HUES64 (cell line): ENCODE measurements around the gene WASHC2A. TPM values are rescaled to one million over a fixed set of nuclear protein-coding genes. Genes with fewer than 3 reads are reported as not detected.
A peak's percentile ranks its signal among the peaks of the same experiment; 100 is the strongest.
"Not testable (repeated sequence)": the region's sequence is repeated elsewhere in the genome, so short reads cannot be mapped to it uniquely, and the experiment has no call there.

Source experiments
- H3K27ac ChIP-seq: 2 replicates; pipeline ENCODE4 v1.7.0; 2013; ENCODE audit warnings: low read depth, low read length, inconsistent platforms
- H3K27me3 ChIP-seq: 2 replicates; pipeline ENCODE4 v1.6.1; 2013; ENCODE audit warnings: mild to moderate bottlenecking, low read length; ENCODE audit not compliant: insufficient read depth
- H3K36me3 ChIP-seq: 2 replicates; pipeline ENCODE4 v1.6.1; 2013; ENCODE audit warnings: mild to moderate bottlenecking, low read length; ENCODE audit not compliant: insufficient read depth
- H3K4me1 ChIP-seq: 2 replicates; pipeline ENCODE4 v1.6.1; 2013; ENCODE audit warnings: mild to moderate bottlenecking, low read length, moderate library complexity; ENCODE audit not compliant: insufficient read depth
- H3K4me3 ChIP-seq: 2 replicates; pipeline ENCODE4 v1.5.1; 2013; ENCODE audit warnings: mild to moderate bottlenecking, low read length, moderate library complexity
- H3K9ac ChIP-seq: 2 replicates; pipeline ENCODE4 v1.6.1; 2013; ENCODE audit warnings: mild to moderate bottlenecking, low read depth, low read length
- H3K9me3 ChIP-seq: 2 replicates; pipeline ENCODE4 v1.6.1; 2013; ENCODE audit warnings: low read depth, low read length; ENCODE audit not compliant: insufficient read depth
- WGBS: fragments of 150-250, 120-280 bp; methylation state at CpG from one replicate; pipeline ENCODE4 v1.1.7; 2013; ENCODE audit warnings: missing lambda C conversion rate; 5-methylcytosine and 5-hydroxymethylcytosine counted together
- polyA plus RNA-seq, 2 experiments: library from polyadenylated mRNA; stranded (reverse); fragments of 50-300 nt; gene quantifications; one replicate each; pipeline ENCODE4 v1.2.3, GENCODE V29; 2013

WASHC2A gene
- polyA plus RNA-seq (2013, experiment 1 of 2), result 20.2 TPM
- 21.5 TPM for polyA plus RNA-seq (2013, experiment 2 of 2)

GRCh38 chr10:50067546-50068351 is at the start of gene WASHC2A:
Gene WASHC2A, plus strand, starts transcription at chr10:50067954. Its CDS starts 52 bp downstream, at chr10:50068006.
- H3K4me3 ChIP-seq, result peak within 1 kb of the TSS; percentile 86
- not testable (repeated sequence) for H3K27ac ChIP-seq, H3K36me3 ChIP-seq, H3K4me1 ChIP-seq, H3K9me3 ChIP-seq, H3K27me3 ChIP-seq
- WGBS, result under 1% methylated on average over 51 of the region's 73 CpGs
- peak within 1 kb of the TSS; percentile 75 for H3K9ac ChIP-seq

GRCh38 chr10:50019279-50019678 is 48.5 kb upstream of the WASHC2A start:
- H3K36me3 ChIP-seq, H3K9ac ChIP-seq, H3K27me3 ChIP-seq, H3K9me3 ChIP-seq, H3K27ac ChIP-seq, H3K4me3 ChIP-seq, H3K4me1 ChIP-seq: not testable (repeated sequence)
- 87% methylated on average over 3 of the region's 3 CpGs for WGBS

- H3K36me3 ChIP-seq, H3K4me1 ChIP-seq, H3K9ac ChIP-seq, H3K27ac ChIP-seq, H3K4me3 ChIP-seq, H3K27me3 ChIP-seq, H3K9me3 ChIP-seq: not testable (repeated sequence)
- WGBS, result 91% methylated on average over 13 of the region's 13 CpGs
Measured at GRCh38 chr10:50020451-50021024, 47.2 kb upstream of the WASHC2A start.

GRCh38 chr10:50021646-50022045 is 46.1 kb upstream of the WASHC2A start:
- 93% methylated on average over 3 of the region's 3 CpGs for WGBS
- H3K36me3 ChIP-seq, result no peaks in the 10 kb centered on the region
- H3K4me3 ChIP-seq, result no peak overlapping the region
- H3K27ac ChIP-seq, result no peak overlapping the region
- H3K4me1 ChIP-seq, result no peaks in the 10 kb centered on the region
- no peaks in the 10 kb centered on the region for H3K9me3 ChIP-seq
- H3K9ac ChIP-seq, result no peak overlapping the region
- H3K27me3 ChIP-seq, result no peaks in the 10 kb centered on the region; the same call in 1 of the 2 replicates

GRCh38 chr10:50024716-50025383 is 42.9 kb upstream of the WASHC2A start:
- not testable (repeated sequence) for H3K36me3 ChIP-seq, H3K27ac ChIP-seq, H3K4me1 ChIP-seq, H3K27me3 ChIP-seq, H3K4me3 ChIP-seq, H3K9me3 ChIP-seq, H3K9ac ChIP-seq
- 95% methylated on average over 29 of the region's 37 CpGs for WGBS

- Histone ChIP-seq H3K27me3 (no peaks in the 10 kb centered on the region; the same call in 1 of the 2 replicates), H3K36me3 (no peaks in the 10 kb centered on the region), H3K27ac (no peak overlapping the region), H3K9ac (no peak overlapping the region), H3K4me3 (no peak overlapping the region), H3K4me1 (no peaks in the 10 kb centered on the region), H3K9me3 (no peaks in the 10 kb centered on the region)
- 90% methylated on average over 14 of the region's 14 CpGs for WGBS
Measured at GRCh38 chr10:50025627-50026026, 42.1 kb upstream of the WASHC2A start.

- Histone ChIP-seq H3K4me3 (no peak overlapping the region), H3K9ac (no peak overlapping the region)
- 96% methylated on average over 13 of the region's 13 CpGs for WGBS
Measured at GRCh38 chr10:50027195-50027594, 40.6 kb upstream of the WASHC2A start.

GRCh38 chr10:50033481-50033880 is 34.3 kb upstream of the WASHC2A start:
- Histone ChIP-seq H3K27me3 (no peaks in the 10 kb centered on the region), H3K4me1 (no peaks in the 10 kb centered on the region), H3K9me3 (no peaks in the 10 kb centered on the region), H3K9ac (no peak overlapping the region), H3K27ac (no peak overlapping the region), H3K36me3 (no peaks in the 10 kb centered on the region), H3K4me3 (no peak overlapping the region)
- 97% methylated on average over 2 of the region's 3 CpGs for WGBS

More at GRCh38 chr10:50027195-50027594, 40.6 kb upstream of the WASHC2A start:
- no peaks in the 10 kb centered on the region for H3K36me3 ChIP-seq
- H3K4me1 ChIP-seq, result no peaks in the 10 kb centered on the region
- H3K27me3 ChIP-seq, result no peaks in the 10 kb centered on the region; the same call in 1 of the 2 replicates
- no peaks in the 10 kb centered on the region for H3K9me3 ChIP-seq
- no peak overlapping the region for H3K27ac ChIP-seq

GRCh38 chr10:50035337-50035736 is 32.4 kb upstream of the WASHC2A start:
- 86% methylated on average over 3 of the region's 4 CpGs for WGBS
- not testable (repeated sequence) for H3K27ac ChIP-seq, H3K9ac ChIP-seq, H3K27me3 ChIP-seq, H3K4me3 ChIP-seq, H3K9me3 ChIP-seq, H3K36me3 ChIP-seq, H3K4me1 ChIP-seq

- WGBS, result 67% methylated on average over 5 of the region's 5 CpGs
Measured at GRCh38 chr10:50044941-50045664, 22.7 kb upstream of the WASHC2A start.

GRCh38 chr10:50046457-50046856 is 21.3 kb upstream of the WASHC2A start:
- not testable (repeated sequence) for H3K27ac ChIP-seq
- 84% methylated on average over 9 of the region's 9 CpGs for WGBS

More at GRCh38 chr10:50044941-50045664, 22.7 kb upstream of the WASHC2A start:
- Histone ChIP-seq H3K4me3 (no peak overlapping the region), H3K27ac (no peak overlapping the region), H3K9me3 (no peaks in the 10 kb centered on the region), H3K4me1 (no peaks in the 10 kb centered on the region), H3K9ac (no peak overlapping the region), H3K36me3 (no peaks in the 10 kb centered on the region), H3K27me3 (no peaks in the 10 kb centered on the region)

More at GRCh38 chr10:50046457-50046856, 21.3 kb upstream of the WASHC2A start:
- H3K4me1 ChIP-seq, H3K9me3 ChIP-seq, H3K27me3 ChIP-seq, H3K36me3 ChIP-seq, H3K4me3 ChIP-seq, H3K9ac ChIP-seq: not testable (repeated sequence)
